Activated CD8-positive, alpha-beta T cell treated with anti-CD3 and anti-CD28 coated beads, Interleukin-2, amount 10 ng/mL, durations not matched to agents 7 days and 5 days (primary cell): ENCODE measurements around the gene RTKN. TPM values are rescaled to one million over a fixed set of nuclear protein-coding genes. Genes with fewer than 3 reads are reported as not detected.

Experiments used
- ATAC-seq: fragments of 150-1000 bp; cut with Tn5 transposase; one replicate; pipeline ENCODE4 v1.10.0; 2021; ENCODE audit warnings: moderate library complexity
- CTCF ChIA-PET: fragments of 350-600 bp; sonication (Branson Sonifier 250); formaldehyde crosslinking; loops from one replicate; lab custom pipeline; 2021; ENCODE audit warnings: antibody characterized with exemption; lab: Charles Lee
- POLR2A ChIA-PET: fragments of 350-600 bp; sonication (Branson Sonifier 250); formaldehyde crosslinking; loops from one replicate; lab custom pipeline; 2021; ENCODE audit warnings: antibody characterized with exemption; lab: Charles Lee
- DNase-seq: peaks from one replicate; pipeline ENCODE4 v3.0.0-alpha.2; 2020
- H3K27ac Mint-ChIP-seq: one replicate; pipeline ENCODE4 v1.8.0; 2021; ENCODE audit warnings: mild to moderate bottlenecking, mixed read lengths
- H3K27me3 Mint-ChIP-seq: one replicate; pipeline ENCODE4 v1.8.0; 2021; ENCODE audit warnings: low read depth, mixed read lengths
- H3K36me3 Mint-ChIP-seq: one replicate; pipeline ENCODE4 v1.8.0; 2021; ENCODE audit warnings: low read depth, mixed read lengths
- H3K4me1 Mint-ChIP-seq: one replicate; pipeline ENCODE4 v1.8.0; 2021; ENCODE audit warnings: low read depth, mixed read lengths
- H3K4me3 Mint-ChIP-seq: one replicate; pipeline ENCODE4 v1.8.0; 2021; ENCODE audit warnings: mild to moderate bottlenecking, mixed read lengths
- H3K9me3 Mint-ChIP-seq: one replicate; pipeline ENCODE4 v1.8.0; 2022; ENCODE audit warnings: mixed read lengths; ENCODE audit not compliant: insufficient read depth
- total RNA-seq, 2 experiments: library from RNA; stranded (reverse); gene quantifications; one replicate each; pipeline ENCODE4 v1.2.3, GENCODE V29; 2021

The RTKN gene
- total RNA-seq, 2 experiments from 2014 or later, result 0.37 to 0.57 TPM

- Mint-ChIP-seq H3K9me3 (no peaks in the 10 kb centered on the region), H3K36me3 (no peaks in the 10 kb centered on the region), H3K27me3 (peaks cover 6% of the 10 kb centered on the region), H3K4me1 (peaks cover 7% of the 10 kb centered on the region), H3K27ac (no peak overlapping the region), H3K4me3 (peak overlapping the region; percentile 93)
- ChIA-PET CTCF (interaction anchor here (1.0 to 3.5 kb wide), 22 partner anchors 8 to 567 kb away, joined by 3 to 35 read pairs (median 6); partner anchors contain the start of genes BOLA3, C2orf81, HK2 and INO80B), POLR2A (interaction anchor here (1.3 to 1.7 kb wide), 4 partner anchors 8 to 212 kb away, joined by 3 to 7 read pairs (median 6); partner anchors contain the start of genes C2orf81, MOB1A, MTHFD2 and WDR54)
- no peak for ATAC-seq
- no peak for DNase-seq
These were observed 51.1 kb downstream of the RTKN start for GRCh38 chr2:74390606-74391005.

- Mint-ChIP-seq H3K27me3 (no peaks in the 10 kb centered on the region), H3K4me1 (peaks cover 6% of the 10 kb centered on the region), H3K9me3 (no peaks in the 10 kb centered on the region), H3K36me3 (peaks cover 3% of the 10 kb centered on the region), H3K4me3 (no peak overlapping the region), H3K27ac (no peak overlapping the region)
- ChIA-PET POLR2A (no interaction called here), CTCF (interaction anchor here (2.8 kb wide), 1 partner anchor 52 kb away, joined by 11 read pairs; no protein-coding TSS in a partner anchor)
- no peak for DNase-seq
- no peak for ATAC-seq
These were observed 54.4 kb downstream of the RTKN start for GRCh38 chr2:74387346-74387745.

- no peak overlapping the region for H3K27ac Mint-ChIP-seq
- no peak for DNase-seq
- ChIA-PET POLR2A (no interaction called here), CTCF (no interaction called here)
- no peak for ATAC-seq
- H3K36me3 Mint-ChIP-seq, result peaks cover 3% of the 10 kb centered on the region
- no peaks in the 10 kb centered on the region for H3K27me3 Mint-ChIP-seq
- H3K9me3 Mint-ChIP-seq, result no peaks in the 10 kb centered on the region
- H3K4me3 Mint-ChIP-seq, result no peak overlapping the region
- peaks cover 13% of the 10 kb centered on the region for H3K4me1 Mint-ChIP-seq
These were observed 56.3 kb downstream of the RTKN start for GRCh38 chr2:74385396-74385795.

- DNase-seq, result no peak
- ChIA-PET CTCF (no interaction called here), POLR2A (no interaction called here)
- H3K36me3 Mint-ChIP-seq, result peaks cover 3% of the 10 kb centered on the region
- no peaks in the 10 kb centered on the region for H3K9me3 Mint-ChIP-seq
- no peak for ATAC-seq
- peaks cover 25% of the 10 kb centered on the region for H3K4me1 Mint-ChIP-seq
- H3K4me3 Mint-ChIP-seq, result no peak overlapping the region
- no peaks in the 10 kb centered on the region for H3K27me3 Mint-ChIP-seq
- H3K27ac Mint-ChIP-seq, result no peak overlapping the region
These were observed 57.7 kb downstream of the RTKN start for GRCh38 chr2:74384051-74384450.

- Mint-ChIP-seq H3K4me1 (peaks cover 32% of the 10 kb centered on the region), H3K4me3 (no peak overlapping the region), H3K36me3 (peaks cover 6% of the 10 kb centered on the region), H3K9me3 (no peaks in the 10 kb centered on the region), H3K27me3 (no peaks in the 10 kb centered on the region), H3K27ac (no peak overlapping the region)
- no peak for DNase-seq
- ChIA-PET CTCF (interaction anchor here (2.0 to 2.5 kb wide), 2 partner anchors 9 to 48 kb away, joined by 6 to 25 read pairs; no protein-coding TSS in a partner anchor), POLR2A (interaction anchor here (2.0 kb wide), 1 partner anchor 8 kb away, joined by 6 read pairs; no protein-coding TSS in a partner anchor)
- no peak for ATAC-seq
These were observed 58.5 kb downstream of the RTKN start for GRCh38 chr2:74383254-74383653.

- H3K36me3 Mint-ChIP-seq, result peaks cover 18% of the 10 kb centered on the region
- no peak for ATAC-seq
- no peaks in the 10 kb centered on the region for H3K9me3 Mint-ChIP-seq
- ChIA-PET CTCF (interaction anchor here (0.7 to 2.5 kb wide), 4 partner anchors 10 to 203 kb away, joined by 3 to 25 read pairs (median 5); partner anchors contain the start of gene MOB1A), POLR2A (interaction anchor here (2.0 kb wide), 1 partner anchor 10 kb away, joined by 6 read pairs; no protein-coding TSS in a partner anchor)
- H3K4me1 Mint-ChIP-seq, result peaks cover 32% of the 10 kb centered on the region
- H3K27ac Mint-ChIP-seq, result peak overlapping the region; percentile 39
- no peaks in the 10 kb centered on the region for H3K27me3 Mint-ChIP-seq
- no peak for DNase-seq
- no peak overlapping the region for H3K4me3 Mint-ChIP-seq
These were observed 60.0 kb downstream of the RTKN start for GRCh38 chr2:74381751-74382150.

GRCh38 chr2:74379851-74380789 is 61.6 kb downstream of the RTKN start, which contains the start of gene DCTN1:
Gene DCTN1, minus strand, starts transcription at chr2:74380311. Its CDS starts 274 bp downstream, at chr2:74380037.
- Mint-ChIP-seq H3K27ac (peak within 1 kb of the TSS; percentile 16), H3K36me3 (peaks cover 27% of the 10 kb centered on the region), H3K4me1 (peaks cover 45% of the 10 kb centered on the region), H3K4me3 (no peak within 1 kb of the TSS), H3K27me3 (no peaks in the 10 kb centered on the region), H3K9me3 (no peaks in the 10 kb centered on the region)
- DNase-seq (peak; percentile 32), ATAC-seq (peak; percentile 60)
- ChIA-PET POLR2A (interaction anchor here (0.7 kb wide), 1 partner anchor 182 kb away, joined by 3 read pairs; the partner anchor contains the start of gene MTHFD2), CTCF (interaction anchor here (0.8 to 1.7 kb wide), 3 partner anchors 12 to 130 kb away, joined by 4 to 11 read pairs (median 4); no protein-coding TSS in a partner anchor)

GRCh38 chr2:74378007-74378406 is 63.7 kb downstream of the RTKN start:
- POLR2A ChIA-PET, result no interaction called here
- ATAC-seq, result no peak

GRCh38 chr2:74375838-74376237 is 65.9 kb downstream of the RTKN start:
- Mint-ChIP-seq H3K9me3 (no peaks in the 10 kb centered on the region), H3K4me3 (no peak overlapping the region), H3K36me3 (peaks cover 26% of the 10 kb centered on the region), H3K27ac (peak overlapping the region; percentile 27), H3K27me3 (no peaks in the 10 kb centered on the region), H3K4me1 (peaks cover 41% of the 10 kb centered on the region)
- POLR2A ChIA-PET, result interaction anchor here (0.7 kb wide), 1 partner anchor 530 kb away, joined by 3 read pairs; no protein-coding TSS in a partner anchor
- ATAC-seq (no peak), DNase-seq (no peak)
- CTCF ChIA-PET, result interaction anchor here (1.7 kb wide), 1 partner anchor 126 kb away, joined by 3 read pairs; no protein-coding TSS in a partner anchor

More at GRCh38 chr2:74378007-74378406, 63.7 kb downstream of the RTKN start:
- Mint-ChIP-seq H3K36me3 (peaks cover 23% of the 10 kb centered on the region), H3K27me3 (no peaks in the 10 kb centered on the region), H3K4me3 (no peak overlapping the region), H3K27ac (no peak overlapping the region), H3K9me3 (no peaks in the 10 kb centered on the region), H3K4me1 (peaks cover 51% of the 10 kb centered on the region)
- CTCF ChIA-PET, result no interaction called here
- no peak for DNase-seq
